CD4-positive, alpha-beta T cell treated with Interleukin-15 for 1 hour (primary cell): Measurements from ENCODE around the gene ATP5PB.

Source experiments
- DNase-seq: peaks from one replicate; pipeline ENCODE4 v3.0.0-alpha.2; 2020

ATP5PB gene, protein sequence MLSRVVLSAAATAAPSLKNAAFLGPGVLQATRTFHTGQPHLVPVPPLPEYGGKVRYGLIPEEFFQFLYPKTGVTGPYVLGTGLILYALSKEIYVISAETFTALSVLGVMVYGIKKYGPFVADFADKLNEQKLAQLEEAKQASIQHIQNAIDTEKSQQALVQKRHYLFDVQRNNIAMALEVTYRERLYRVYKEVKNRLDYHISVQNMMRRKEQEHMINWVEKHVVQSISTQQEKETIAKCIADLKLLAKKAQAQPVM

GRCh38 chr1:111448918-111449702, at the start of gene ATP5PB, which contains the start of gene WDR77:
Gene ATP5PB, plus strand, starts transcription at chr1:111449464. Its CDS starts 78 bp downstream, at chr1:111449542.
Gene WDR77, minus strand, starts transcription at chr1:111449256. Its CDS starts 87 bp downstream, at chr1:111449169.
- DNase-seq, result peak; percentile 97

DNA sequence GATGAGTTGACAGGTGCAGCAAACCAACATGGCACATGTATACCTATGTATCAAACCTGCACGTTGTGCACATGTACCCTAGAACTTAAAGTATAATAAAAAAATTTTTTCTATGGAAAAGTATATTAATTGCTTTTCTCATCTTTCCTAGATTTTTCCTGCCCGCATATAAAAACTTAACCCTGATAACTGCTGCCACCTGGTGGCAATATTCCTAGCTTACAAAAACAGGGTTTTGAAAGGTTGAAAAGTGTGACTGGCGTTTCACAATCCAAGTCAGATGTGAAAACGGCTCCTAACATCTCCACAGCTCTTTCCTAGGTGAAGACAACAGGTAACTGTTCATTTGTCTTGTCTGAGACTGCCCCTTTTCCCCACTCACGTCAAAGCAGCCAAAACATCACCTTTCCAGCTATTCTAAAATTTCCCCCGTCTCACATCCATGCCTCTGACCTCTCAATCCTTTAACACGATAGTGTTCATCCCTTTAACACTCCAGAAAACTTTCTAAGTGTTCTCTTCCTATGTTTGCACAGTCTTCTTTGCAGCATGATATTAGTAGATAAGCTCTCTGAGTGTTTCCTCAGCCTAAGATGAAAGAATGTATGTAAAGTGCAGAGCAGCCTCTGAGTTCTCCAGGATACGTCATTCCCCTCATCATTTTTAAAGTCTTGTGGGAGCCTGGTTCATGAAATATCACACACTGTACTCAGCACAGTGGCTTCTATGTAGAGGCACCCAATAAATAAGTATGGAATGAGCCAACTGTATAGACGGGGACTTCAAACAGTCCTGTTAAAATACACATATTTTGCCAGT, 49.3 kb upstream of the ATP5PB start:
- DNase-seq, result no peak

- DNase-seq, result no peak
Observed at GRCh38 chr1:111402083-111402482, 47.2 kb upstream of the ATP5PB start.

- DNase-seq, result no peak
Observed at GRCh38 chr1:111404588-111404987, 44.7 kb upstream of the ATP5PB start.

- peak; percentile 43 for DNase-seq
Observed at GRCh38 chr1:111406321-111406768, 42.9 kb upstream of the ATP5PB start.

DNA sequence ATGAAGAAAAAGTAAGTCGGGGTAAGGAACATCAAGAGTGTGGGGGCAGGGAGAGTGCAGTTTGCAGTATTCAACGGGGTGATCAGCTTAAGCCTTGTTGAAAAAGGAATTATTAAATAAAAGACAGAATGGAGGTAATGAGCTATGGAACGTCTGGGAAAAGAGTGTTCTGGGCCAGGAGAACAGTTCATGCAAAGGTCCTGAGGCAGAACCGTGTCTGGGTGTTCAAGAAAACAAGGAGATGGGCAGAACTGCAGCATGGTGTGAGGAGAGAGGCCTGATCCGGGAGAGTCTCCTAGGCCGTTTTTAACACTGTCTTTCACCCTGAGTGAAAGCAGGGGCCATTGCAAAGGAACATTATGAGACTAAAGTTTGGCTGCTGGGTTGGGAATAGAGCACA, 42.0 kb upstream of the ATP5PB start:
- DNase-seq, result no peak

DNA sequence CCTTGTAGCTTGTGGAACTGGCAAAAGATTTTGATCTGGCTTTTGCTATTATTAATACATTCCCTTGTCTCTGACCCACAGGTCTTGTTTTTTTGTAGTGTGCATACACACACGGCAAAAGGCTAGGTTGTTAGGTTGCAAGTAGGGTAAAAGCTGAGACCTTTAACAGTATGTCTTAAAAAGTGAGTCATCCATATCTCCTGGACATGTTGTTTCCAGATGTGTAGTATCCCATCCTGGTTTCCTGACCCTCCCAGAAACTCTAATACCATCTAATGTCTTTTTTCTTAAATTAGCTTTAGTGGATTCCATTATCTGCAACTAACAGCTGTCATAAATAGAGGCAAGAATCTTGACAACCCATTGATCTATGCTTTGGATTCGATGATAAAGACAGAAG, 36.4 kb upstream of the ATP5PB start:
- DNase-seq, result no peak

- DNase-seq, result no peak
Observed at GRCh38 chr1:111414756-111415155, 34.5 kb upstream of the ATP5PB start.

GRCh38 chr1:111415461-111415860, 33.8 kb upstream of the ATP5PB start:
- DNase-seq, result no peak

GRCh38 chr1:111417755-111418154, 31.5 kb upstream of the ATP5PB start:
- no peak for DNase-seq

DNA sequence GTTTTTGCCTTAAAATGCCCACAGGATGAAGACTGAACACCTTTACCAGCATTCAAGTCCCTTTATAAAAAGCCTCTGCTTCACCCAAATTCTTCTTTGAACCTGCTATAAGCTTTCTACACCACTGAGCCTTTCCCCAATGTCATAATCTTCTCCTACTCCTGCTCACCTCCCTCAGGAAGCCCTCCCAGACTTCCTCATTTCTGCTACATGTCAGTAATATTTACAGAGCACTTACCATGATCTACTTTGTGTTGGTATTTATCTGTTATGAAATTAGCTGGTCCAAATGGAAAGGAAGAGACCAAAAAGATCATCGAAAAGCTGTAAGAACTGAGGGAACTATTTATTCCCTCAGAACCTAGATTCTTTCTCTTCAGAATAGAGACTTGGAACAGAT, 30.2 kb upstream of the ATP5PB start:
- no peak for DNase-seq

GRCh38 chr1:111420377-111420776, 28.9 kb upstream of the ATP5PB start:
- no peak for DNase-seq

- no peak for DNase-seq
Observed at GRCh38 chr1:111422546-111423391, 26.5 kb upstream of the ATP5PB start.

DNA sequence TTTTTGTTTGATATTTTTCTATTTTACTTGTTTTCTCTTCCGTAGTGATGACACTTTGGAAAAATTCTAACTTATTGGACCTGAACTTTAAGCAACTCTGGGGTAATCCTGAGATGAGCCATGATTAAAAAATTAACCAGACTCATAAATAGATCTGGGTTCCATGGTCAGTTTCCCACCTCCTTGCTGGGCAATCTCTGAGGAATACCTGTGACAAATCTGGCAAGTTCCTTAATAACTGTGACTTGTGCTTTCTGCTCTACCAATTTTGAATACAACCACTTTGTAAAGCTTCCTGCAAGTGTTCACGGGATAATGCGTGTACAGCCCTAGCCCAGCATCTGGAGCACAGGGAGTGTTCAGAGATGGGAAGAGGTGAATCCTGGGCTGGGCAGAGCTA, 25.0 kb upstream of the ATP5PB start:
- no peak for DNase-seq

- no peak for DNase-seq
Observed at GRCh38 chr1:111436726-111437125, 12.5 kb upstream of the ATP5PB start.

- no peak for DNase-seq
Observed at GRCh38 chr1:111439461-111440351, 9.6 kb upstream of the ATP5PB start.

DNA sequence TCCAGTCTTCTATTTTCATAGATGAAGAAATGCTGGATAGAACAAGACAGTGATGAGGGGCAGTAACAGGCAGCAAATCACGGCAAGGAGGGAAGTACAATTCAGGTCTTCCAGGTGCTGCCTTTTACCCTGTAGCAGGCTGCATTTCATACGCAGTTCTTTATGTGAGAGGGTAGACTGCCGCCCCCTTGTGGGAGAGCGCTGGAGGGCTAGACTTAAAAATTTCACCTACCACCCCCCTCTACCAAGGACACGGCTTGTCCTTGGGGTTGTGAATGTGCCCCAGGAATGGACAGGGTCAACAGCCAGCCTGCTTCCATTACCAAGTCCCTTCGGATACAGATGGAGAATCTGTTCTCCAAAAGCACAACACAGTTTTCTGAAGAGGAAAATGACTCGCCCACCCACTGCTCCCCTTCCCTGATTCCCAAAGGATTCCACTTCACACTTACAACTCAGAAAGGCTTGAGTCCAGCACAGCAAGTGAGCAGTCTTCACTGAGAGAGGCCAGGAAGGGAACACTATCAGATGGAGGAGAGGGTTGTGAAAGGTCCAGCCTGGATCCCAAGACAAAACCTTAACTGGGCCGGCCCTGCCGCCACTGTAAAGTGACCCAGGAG, 7.6 kb upstream of the ATP5PB start:
- DNase-seq, result peak; percentile 67

DNA sequence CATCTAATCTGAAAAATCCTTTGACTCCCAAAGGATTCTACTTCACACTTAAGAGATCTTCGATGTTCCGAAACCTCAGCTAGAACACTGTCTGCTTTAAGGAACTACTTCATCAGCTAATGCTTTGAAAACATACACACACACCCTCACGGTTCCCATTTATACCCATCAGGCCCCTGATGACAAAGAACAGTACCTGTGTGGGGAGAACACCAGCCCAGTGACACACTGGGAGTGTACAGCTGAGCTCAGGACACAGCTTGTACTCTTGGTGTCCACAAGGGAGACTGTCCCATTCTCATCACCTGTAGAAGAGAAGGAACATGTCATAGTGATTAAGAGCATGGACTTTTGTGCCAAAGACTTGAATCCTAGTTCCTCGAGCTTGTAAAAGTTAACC, 6.8 kb upstream of the ATP5PB start:
- DNase-seq, result no peak

GRCh38 chr1:111444031-111444430, 5.2 kb upstream of the ATP5PB start:
- no peak for DNase-seq

GRCh38 chr1:111446546-111446945, 2.7 kb upstream of the ATP5PB start:
- no peak for DNase-seq
